Body of pancreas (tissue), 4 donors: Measurements from ENCODE around the gene PNMT.

ENCODE experiments used
- POLR2A ChIP-seq, 3 donors: fragments of 450-650 bp; IDR thresholded peaks; one replicate each; pipeline ENCODE4 v1.6.1; 2016; ENCODE audit warnings: antibody characterized with exemption in 3 of 3, mild to moderate bottlenecking in 2 of 3
- TF ChIP-seq, protein P1 (sequence below), 7 experiments: fragments of 450-650 bp in 4 of 7; fragments of 200-600 bp in 3 of 7; sonication (generic) in 3 of 7; IDR thresholded peaks; one replicate each; pipeline ENCODE4 v1.5.1; 2016 to 2019; ENCODE audit warnings: antibody characterized with exemption in 7 of 7

DNA sequence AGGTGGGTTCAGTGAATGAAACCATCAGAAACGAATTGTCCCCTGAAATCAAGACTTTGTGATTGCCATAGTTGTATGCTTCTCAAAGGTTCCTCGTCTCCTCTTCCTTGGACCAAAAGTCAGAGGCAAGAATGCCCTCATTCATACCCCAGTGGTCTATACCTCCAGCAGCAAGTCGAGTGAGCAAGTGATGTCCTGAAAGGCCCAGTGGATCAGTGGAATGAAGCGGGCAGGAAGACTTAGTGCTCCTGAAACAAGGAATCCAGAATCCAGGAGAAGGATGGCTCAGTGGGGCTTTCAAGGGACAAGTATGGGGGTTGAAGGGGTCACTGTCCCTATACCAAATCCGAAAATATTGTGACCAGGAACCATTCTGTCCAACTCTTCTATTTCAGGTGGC is 26.3 kb downstream of the PNMT start:
- no peak for TF ChIP-seq POLR2A (IDR thresholded peaks at IDR 0.05)
- TF ChIP-seq, protein P1, sequence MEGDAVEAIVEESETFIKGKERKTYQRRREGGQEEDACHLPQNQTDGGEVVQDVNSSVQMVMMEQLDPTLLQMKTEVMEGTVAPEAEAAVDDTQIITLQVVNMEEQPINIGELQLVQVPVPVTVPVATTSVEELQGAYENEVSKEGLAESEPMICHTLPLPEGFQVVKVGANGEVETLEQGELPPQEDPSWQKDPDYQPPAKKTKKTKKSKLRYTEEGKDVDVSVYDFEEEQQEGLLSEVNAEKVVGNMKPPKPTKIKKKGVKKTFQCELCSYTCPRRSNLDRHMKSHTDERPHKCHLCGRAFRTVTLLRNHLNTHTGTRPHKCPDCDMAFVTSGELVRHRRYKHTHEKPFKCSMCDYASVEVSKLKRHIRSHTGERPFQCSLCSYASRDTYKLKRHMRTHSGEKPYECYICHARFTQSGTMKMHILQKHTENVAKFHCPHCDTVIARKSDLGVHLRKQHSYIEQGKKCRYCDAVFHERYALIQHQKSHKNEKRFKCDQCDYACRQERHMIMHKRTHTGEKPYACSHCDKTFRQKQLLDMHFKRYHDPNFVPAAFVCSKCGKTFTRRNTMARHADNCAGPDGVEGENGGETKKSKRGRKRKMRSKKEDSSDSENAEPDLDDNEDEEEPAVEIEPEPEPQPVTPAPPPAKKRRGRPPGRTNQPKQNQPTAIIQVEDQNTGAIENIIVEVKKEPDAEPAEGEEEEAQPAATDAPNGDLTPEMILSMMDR (IDR thresholded peaks at IDR 0.05), result no peak
